Kidney capillary endothelial cell (primary cell): ENCODE results near the gene CBX1.
"Not testable (repeated sequence)": the region's sequence is repeated elsewhere in the genome, so short reads cannot be mapped to it uniquely, and the experiment has no call there.

Experiments used
- DNase-seq: peaks from one replicate; pipeline ENCODE4 v3.0.0-alpha.2; 2018; ENCODE audit warnings: low spot score

Gene CBX1

DNA sequence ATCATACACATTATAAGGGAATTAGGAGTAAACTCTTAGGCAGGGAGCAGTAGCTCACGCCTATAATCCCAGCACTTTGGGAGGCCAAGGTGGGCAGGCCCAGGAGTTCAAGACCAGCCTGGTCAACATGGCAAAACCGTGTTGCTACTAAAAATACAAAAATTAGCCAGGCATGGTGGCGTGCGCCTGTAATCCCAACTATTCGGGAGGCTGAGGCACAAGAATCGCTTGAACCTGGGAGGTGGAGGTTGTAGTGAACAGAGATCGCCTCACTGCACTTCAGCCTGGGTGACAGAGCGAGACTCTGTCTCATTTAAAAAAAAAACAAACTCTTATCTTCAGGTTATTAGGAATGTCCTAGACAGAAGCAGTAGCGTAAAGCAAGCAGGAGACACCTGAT is 28.5 kb downstream of the CBX1 start:
- DNase-seq = not testable (repeated sequence)

GRCh38 chr17:48071654-48072053 is 29.6 kb downstream of the CBX1 start:
- no peak for DNase-seq

GRCh38 chr17:48070195-48070594 is 31.1 kb downstream of the CBX1 start:
- no peak for DNase-seq

DNA sequence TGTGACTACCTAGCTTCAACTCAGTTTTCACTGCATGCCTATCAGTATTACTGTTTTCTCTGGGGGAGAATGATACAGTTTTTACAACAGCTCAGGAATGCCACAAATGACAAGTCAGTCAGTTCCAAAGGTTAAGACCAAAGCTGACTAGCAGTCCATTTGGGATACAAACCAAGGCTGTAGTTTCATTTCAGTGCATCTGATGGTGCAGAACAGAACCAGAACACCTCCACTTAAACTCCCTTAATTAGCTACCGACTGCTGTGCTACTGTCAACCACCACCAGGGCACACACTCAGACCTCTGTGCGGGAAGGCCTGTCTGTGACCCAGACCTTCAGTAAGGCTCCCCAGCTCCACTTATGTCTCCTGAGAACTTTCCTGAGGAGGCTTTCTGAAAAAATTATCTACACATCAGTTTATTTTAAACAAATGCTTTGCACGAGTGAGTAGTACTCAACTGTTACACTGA is 32.8 kb downstream of the CBX1 start:
- DNase-seq = no peak

DNA sequence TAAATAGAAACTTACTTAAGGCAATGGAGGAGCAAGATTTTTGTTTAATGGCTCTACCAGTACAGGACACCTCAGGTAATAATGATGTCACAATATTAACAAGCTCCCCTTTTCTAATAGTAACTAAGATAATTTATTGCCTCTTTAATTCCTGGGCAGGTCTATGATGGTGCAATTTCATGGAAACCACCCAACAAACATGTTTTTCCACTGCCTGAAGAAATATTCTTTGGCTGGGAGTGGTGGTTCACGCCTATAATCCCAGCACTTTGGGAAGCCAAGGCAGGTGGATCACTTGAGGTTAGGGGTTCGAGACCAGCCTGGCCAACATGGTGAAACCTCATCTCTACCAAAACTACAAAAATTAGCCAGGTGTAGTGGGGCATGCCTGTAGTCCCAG is 33.5 kb downstream of the CBX1 start:
- not testable (repeated sequence) for DNase-seq

DNA sequence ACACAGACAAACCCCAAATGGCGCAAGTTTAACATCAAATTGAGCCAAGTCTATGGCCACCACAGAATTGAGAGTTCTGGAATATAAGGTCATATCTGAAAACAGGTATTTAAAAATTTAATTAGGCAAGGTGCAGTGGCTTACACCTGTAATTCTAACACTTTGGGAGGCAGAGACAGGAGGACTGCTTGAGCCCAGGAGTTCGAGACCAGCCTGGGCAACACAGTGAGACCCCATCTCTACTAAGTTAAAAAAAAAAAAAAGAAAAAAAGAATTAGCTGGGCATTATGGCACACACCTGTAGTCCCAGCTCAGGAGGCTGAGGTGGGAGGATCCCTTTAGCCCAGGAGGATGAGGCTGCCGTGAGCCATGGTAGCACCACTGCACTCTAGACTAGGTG is 34.0 kb downstream of the CBX1 start:
- no peak for DNase-seq

GRCh38 chr17:48066656-48067055 is 34.6 kb downstream of the CBX1 start:
- no peak for DNase-seq

DNA sequence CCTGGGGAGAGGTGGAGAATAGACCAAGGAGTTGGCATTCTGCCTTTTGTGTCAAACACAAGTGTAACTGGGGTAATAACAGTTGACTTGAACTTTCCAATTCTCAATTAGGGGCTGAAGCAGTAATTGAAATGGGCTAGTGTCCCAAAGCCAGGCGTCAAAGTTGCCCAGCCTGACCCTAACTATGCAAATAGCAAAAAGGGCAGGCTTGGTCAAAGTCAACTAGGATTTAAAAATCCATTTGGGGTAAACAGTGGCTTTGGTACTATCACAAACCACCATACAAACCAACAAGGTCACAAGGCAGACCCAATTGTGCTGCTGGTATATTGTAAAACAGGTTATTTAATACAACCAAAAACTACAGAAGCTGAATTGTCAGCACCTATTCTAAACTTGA is 35.1 kb downstream of the CBX1 start:
- no peak for DNase-seq

- DNase-seq = no peak
Measured at GRCh38 chr17:48064638-48065037, 36.6 kb downstream of the CBX1 start.

DNA sequence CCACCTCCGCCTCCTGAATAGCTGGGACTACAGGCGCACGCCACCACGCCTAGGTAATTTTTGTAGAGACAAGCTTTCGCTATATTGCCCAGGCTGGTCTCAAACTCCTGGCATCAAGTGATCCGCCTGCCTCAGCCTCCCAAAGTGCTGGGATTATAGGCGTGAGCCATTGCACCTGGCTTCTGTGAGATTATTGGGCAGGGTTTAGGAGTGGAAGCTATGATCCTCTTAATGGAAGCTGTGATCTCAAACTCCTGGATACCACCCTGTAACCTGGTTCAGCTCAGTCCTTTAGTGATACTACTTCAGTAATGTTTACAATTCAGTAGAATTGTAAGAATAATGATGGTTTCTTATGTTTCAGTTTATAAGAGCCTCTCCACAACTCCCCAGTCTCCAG is 39.0 kb downstream of the CBX1 start:
- no peak for DNase-seq

GRCh38 chr17:48060249-48060648 is 41.0 kb downstream of the CBX1 start:
- no peak for DNase-seq

GRCh38 chr17:48059125-48059668 is 42.1 kb downstream of the CBX1 start:
- no peak for DNase-seq

GRCh38 chr17:48058393-48059124 is 42.7 kb downstream of the CBX1 start:
- DNase-seq = no peak

GRCh38 chr17:48057626-48058025 is 43.7 kb downstream of the CBX1 start:
- DNase-seq = no peak

- DNase-seq = no peak
Measured at GRCh38 chr17:48056879-48057278, 44.4 kb downstream of the CBX1 start.

DNA sequence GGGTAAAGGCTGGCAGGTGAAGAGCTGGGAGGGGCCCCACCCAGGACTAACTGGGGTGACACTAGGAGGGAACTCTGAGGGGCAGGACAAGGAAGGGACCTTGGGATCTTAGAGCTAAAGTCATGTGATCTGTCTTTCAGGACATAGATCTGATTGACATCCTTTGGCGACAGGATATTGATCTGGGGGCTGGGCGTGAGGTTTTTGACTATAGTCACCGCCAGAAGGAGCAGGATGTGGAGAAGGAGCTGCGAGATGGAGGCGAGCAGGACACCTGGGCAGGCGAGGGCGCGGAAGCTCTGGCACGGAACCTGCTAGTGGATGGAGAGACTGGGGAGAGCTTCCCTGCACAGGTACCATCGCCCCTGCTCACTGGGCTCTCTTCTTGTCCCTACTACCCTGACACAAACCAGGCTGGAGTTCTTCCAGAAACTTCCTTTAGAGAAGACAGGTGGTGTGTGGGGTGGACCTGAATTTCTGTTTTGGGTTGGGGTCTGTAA is 45.0 kb downstream of the CBX1 start:
- DNase-seq = no peak

DNA sequence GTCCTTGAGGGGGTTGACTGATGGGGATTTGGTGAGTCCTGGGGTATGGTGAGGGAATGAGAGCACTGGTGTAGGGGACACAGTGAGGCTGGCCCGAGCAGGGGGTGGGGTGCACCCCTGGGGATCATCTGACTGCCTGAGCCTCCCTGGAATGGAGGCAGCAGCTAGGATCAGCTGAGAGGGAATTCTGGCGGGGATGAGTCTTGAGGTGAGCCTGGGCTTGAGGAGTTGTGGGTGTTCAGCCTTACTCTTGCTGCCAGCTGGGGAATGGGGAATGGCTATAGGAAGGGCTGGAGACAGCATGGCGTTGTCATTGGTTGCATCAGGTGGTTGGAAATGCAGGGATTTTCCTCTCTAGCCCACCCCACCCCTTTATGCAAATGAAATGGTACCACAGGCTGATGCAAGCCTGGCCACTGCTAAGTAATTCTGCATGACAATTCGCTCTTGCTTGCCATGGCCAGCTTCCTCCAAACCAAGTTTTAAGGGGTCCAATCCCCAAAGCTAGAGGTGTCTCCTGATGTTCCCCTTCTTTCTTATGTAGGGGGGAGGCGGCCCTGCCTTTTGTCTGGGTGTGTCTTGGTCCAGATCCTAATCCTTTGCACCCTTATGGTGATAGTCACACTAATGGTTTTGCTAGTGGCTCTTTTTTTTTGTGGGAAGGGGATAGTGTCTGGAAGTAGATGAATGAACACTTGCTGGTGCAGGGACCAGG is 45.6 kb downstream of the CBX1 start:
- DNase-seq = no peak

DNA sequence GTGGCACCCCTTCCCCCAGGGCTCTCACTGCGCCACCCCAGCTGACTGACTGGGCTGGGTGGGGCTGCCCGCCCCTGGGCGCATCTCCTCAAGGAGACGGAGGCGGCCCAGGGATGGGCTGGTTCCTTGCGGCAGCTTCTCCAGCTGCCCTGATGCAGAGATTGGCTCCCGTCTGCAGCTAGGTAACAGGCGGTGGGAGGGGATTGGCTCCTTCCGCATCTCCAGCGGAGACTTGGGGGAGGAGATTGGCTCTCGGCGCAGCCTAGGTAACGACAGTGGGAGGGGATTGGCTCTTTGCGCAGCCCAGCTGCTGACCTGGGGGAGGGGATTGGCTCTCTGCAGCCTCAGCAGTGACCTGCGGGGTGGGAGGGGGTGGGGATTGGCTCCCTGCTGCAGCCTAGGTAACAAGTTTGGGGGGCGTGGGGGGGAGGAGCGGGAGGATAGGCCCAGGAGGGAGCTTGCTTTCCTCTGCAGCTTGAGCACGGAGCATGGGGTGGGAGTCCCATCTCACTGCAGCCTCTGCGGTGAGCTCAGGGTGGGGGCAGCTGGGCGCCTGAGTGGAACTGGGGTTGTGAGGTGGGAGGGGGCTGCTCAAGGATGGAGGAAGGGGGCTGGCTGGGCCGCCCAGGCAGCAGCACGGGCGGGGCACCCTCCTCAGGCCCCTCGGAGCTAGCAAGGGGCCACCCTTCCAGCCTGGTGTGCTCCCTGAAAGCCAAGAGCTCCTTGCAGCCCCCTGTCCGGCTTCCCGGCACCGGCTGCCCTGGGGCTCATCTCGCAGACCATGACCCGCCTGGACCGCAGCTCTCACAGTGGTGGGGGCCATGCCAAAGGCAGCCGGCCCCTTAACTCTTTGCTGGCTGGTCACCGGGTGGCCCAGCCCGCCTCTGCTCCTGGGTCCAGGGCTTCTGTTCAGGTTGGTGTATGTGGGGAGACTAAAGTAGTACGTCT is 46.8 kb downstream of the CBX1 start:
- DNase-seq = no peak

DNA sequence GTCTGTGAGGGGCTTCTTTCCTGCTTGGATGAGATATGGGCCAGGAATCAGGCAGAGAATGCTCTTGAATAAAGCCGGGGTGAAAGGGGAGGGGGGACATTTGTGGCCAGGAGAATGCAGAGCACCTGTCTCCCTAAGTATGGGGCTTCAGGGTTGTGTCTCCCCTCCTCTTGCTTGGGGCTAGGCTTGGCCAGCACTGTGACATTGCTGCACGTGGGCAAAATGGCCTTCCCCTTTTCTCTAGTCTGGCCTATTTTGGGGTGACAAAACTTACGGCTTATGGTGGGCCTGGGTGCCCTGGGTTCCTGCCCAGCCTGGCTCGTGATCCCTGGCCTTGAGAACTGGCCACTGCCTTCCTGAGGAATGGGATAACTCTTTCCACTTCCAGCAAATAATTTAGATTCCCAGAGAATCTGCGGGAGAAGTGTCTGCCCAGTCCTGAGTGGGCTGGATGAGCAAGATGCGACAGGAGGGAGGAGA is 47.5 kb downstream of the CBX1 start:
- no peak for DNase-seq

DNA sequence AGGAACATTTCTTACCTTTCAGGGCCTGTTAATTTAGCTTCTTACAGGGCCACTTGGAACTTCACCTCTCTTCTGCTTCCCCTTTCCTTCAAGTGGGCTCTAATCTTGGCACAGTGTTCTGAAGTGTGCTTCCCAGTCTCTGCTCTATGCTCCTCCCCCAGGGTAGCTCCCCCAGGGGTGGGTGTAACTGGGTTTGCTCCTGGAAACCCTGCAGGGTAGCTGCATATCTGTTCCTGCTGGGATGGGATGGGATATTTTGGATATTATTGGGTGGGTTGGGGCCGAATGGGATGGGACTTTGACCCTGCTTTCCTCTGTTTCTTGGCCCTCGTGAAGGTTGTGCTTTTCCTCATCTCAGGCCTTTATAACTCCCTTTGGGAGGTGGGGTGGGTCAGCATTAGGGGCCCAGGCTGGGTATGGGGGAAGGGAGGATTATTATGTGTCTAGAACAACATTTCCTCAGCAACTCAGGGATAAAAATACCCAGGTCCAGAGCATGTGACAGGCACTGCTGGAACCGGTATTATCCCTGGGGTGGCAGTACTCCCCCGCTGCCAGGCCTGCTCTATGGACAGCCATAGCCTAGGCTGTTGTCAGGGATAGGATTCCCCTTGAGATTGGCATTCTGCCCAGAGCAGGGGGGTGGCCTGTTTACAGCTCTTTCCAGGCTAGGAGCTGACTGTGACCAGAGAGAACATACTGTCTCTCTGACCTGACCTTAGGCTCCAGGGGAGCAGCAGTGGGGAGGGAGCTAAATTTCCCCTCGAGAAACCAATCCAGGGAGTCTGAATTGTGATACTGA is 48.1 kb downstream of the CBX1 start:
- DNase-seq = no peak
